ENCODE measurements around the gene NCAPG.

- no peak for TF ChIP-seq CTCF (IDR thresholded peaks at IDR 0.05)
- TF ChIP-seq POLR2A (IDR thresholded peaks at IDR 0.05), result no peak
- no peak for TF ChIP-seq POLR2AphosphoS5 (IDR thresholded peaks at IDR 0.05)
- no peak for TF ChIP-seq EP300 (IDR thresholded peaks at IDR 0.05)
Measured at GRCh38 chr4:17894421-17894820, 83.6 kb downstream of the NCAPG start.

Data from upper lobe of left lung (tissue), 4 donors.